NCI-H2081 (cell line): Measurements from ENCODE around the gene IGSF6.
"Not testable (repeated sequence)": the region's sequence is repeated elsewhere in the genome, so short reads cannot be mapped to it uniquely, and the experiment has no call there.

ENCODE experiments used
- DNase-seq, 2 experiments: peaks; one replicate each; lab custom pipeline; 2025; lab: John Stamatoyannopoulos, UW

Gene IGSF6

GRCh38 chr16:21652453-21652852 lies at the start of gene IGSF6:
TSS of gene IGSF6 (minus strand) at chr16:21652608. CDS start at chr16:21652598, 10 bp downstream.
- no peak for DNase-seq

- DNase-seq: no peak
Measured at GRCh38 chr16:21701271-21701670, 48.9 kb upstream of the IGSF6 start.

- DNase-seq: no peak
Measured at GRCh38 chr16:21698169-21699032, 46.0 kb upstream of the IGSF6 start.

GRCh38 chr16:21697032-21697431 lies 44.6 kb upstream of the IGSF6 start:
- no peak for DNase-seq

- no peak for DNase-seq
Measured at GRCh38 chr16:21694609-21695008, 42.2 kb upstream of the IGSF6 start.

GRCh38 chr16:21690967-21691366 lies 38.6 kb upstream of the IGSF6 start:
- not testable (repeated sequence) for DNase-seq

- no peak for DNase-seq
Measured at GRCh38 chr16:21689107-21689506, 36.7 kb upstream of the IGSF6 start.

GRCh38 chr16:21685034-21685455 lies 32.6 kb upstream of the IGSF6 start:
- DNase-seq: no peak

GRCh38 chr16:21684199-21684598 lies 31.8 kb upstream of the IGSF6 start:
- peak; percentile 6 to 23 for DNase-seq

- DNase-seq: no peak
Measured at GRCh38 chr16:21683184-21683583, 30.8 kb upstream of the IGSF6 start.

- not testable (repeated sequence) for DNase-seq
Measured at GRCh38 chr16:21680714-21681113, 28.3 kb upstream of the IGSF6 start.

- not testable (repeated sequence) for DNase-seq
Measured at GRCh38 chr16:21674456-21674855, 22.0 kb upstream of the IGSF6 start.

GRCh38 chr16:21673469-21673868 lies 21.1 kb upstream of the IGSF6 start:
- no peak for DNase-seq

- DNase-seq: no peak
Measured at GRCh38 chr16:21667575-21667974, 15.2 kb upstream of the IGSF6 start.

- DNase-seq: no peak
Measured at GRCh38 chr16:21666772-21667171, 14.4 kb upstream of the IGSF6 start.

GRCh38 chr16:21664801-21665492 lies 12.5 kb upstream of the IGSF6 start:
- no peak for DNase-seq

- no peak for DNase-seq
Measured at GRCh38 chr16:21663889-21664647, 11.7 kb upstream of the IGSF6 start, which contains the start of gene OTOA. TSS of gene OTOA (plus strand) at chr16:21663968. CDS start at chr16:21678515, 14,547 bp downstream.

- no peak for DNase-seq
Measured at GRCh38 chr16:21659124-21659523, 6.7 kb upstream of the IGSF6 start.

GRCh38 chr16:21656795-21657768 lies 4.7 kb upstream of the IGSF6 start:
- peak; percentile 11 to 40 for DNase-seq

GRCh38 chr16:21654881-21655280 lies 2.5 kb upstream of the IGSF6 start:
- no peak for DNase-seq

- no peak for DNase-seq
Measured at GRCh38 chr16:21654466-21654865, 2.1 kb upstream of the IGSF6 start.
